ENCODE results near the gene CAMK2D. TPM values are rescaled to one million over a fixed set of nuclear protein-coding genes. Genes with fewer than 3 reads are reported as not detected.

CAMK2D gene
- total RNA-seq, 1 experiment from 2014 or later, result 22.1 TPM

GRCh38 chr4:113657586-113658233 lies 103.8 kb downstream of the CAMK2D start:
- BruUV-seq (replicated peaks), result no TSS peak
- TF ChIP-seq, protein P1, sequence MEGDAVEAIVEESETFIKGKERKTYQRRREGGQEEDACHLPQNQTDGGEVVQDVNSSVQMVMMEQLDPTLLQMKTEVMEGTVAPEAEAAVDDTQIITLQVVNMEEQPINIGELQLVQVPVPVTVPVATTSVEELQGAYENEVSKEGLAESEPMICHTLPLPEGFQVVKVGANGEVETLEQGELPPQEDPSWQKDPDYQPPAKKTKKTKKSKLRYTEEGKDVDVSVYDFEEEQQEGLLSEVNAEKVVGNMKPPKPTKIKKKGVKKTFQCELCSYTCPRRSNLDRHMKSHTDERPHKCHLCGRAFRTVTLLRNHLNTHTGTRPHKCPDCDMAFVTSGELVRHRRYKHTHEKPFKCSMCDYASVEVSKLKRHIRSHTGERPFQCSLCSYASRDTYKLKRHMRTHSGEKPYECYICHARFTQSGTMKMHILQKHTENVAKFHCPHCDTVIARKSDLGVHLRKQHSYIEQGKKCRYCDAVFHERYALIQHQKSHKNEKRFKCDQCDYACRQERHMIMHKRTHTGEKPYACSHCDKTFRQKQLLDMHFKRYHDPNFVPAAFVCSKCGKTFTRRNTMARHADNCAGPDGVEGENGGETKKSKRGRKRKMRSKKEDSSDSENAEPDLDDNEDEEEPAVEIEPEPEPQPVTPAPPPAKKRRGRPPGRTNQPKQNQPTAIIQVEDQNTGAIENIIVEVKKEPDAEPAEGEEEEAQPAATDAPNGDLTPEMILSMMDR (IDR thresholded peaks at IDR 0.05; ENCODE audit: unreplicated experiment), result no peak
- Mint-ChIP-seq H3K4me3 (ENCODE audit: low read depth, unreplicated experiment) (no peak overlapping the region), H3K4me1 (ENCODE audit: low read depth, unreplicated experiment) (peaks cover 38% of the 10 kb centered on the region), H3K27me3 (ENCODE audit: unreplicated experiment) (no peaks in the 10 kb centered on the region), H3K27ac (ENCODE audit: unreplicated experiment) (no peak overlapping the region), H3K36me3 (ENCODE audit: insufficient read depth, unreplicated experiment) (no peaks in the 10 kb centered on the region), H3K9me3 (ENCODE audit: low read depth, unreplicated experiment) (no peaks in the 10 kb centered on the region)
- CTCF ChIA-PET, result no interaction called here
- intact Hi-C loops (cut with micrococcal nuclease; ENCODE audit: unreplicated experiment), result no loop called here
- no peak for DNase-seq

GRCh38 chr4:113653871-113654270 lies 107.7 kb downstream of the CAMK2D start:
- no TSS peak for BruUV-seq (replicated peaks)
- peaks cover 38% of the 10 kb centered on the region for H3K4me1 Mint-ChIP-seq (ENCODE audit: low read depth, unreplicated experiment)
- TF ChIP-seq, protein P1 (IDR thresholded peaks at IDR 0.05; ENCODE audit: unreplicated experiment), result no peak

GRCh38 chr4:113646442-113646822 lies 115.1 kb downstream of the CAMK2D start:
- H3K27ac Mint-ChIP-seq (ENCODE audit: unreplicated experiment), result no peak overlapping the region
- H3K36me3 Mint-ChIP-seq (ENCODE audit: insufficient read depth, unreplicated experiment), result no peaks in the 10 kb centered on the region
- TF ChIP-seq, protein P1 (IDR thresholded peaks at IDR 0.05; ENCODE audit: unreplicated experiment), result no peak
- H3K4me1 Mint-ChIP-seq (ENCODE audit: low read depth, unreplicated experiment), result peaks cover 25% of the 10 kb centered on the region
- BruUV-seq (replicated peaks), result no TSS peak
- CTCF ChIA-PET, result interaction anchor here (0.7 kb wide), 1 partner anchor 9 kb away, joined by 3 read pairs; no protein-coding TSS in a partner anchor
- no peaks in the 10 kb centered on the region for H3K27me3 Mint-ChIP-seq (ENCODE audit: unreplicated experiment)
- no peak overlapping the region for H3K4me3 Mint-ChIP-seq (ENCODE audit: low read depth, unreplicated experiment)
- DNase-seq, result no peak
- intact Hi-C loops (cut with micrococcal nuclease; ENCODE audit: unreplicated experiment), result no loop called here
- no peaks in the 10 kb centered on the region for H3K9me3 Mint-ChIP-seq (ENCODE audit: low read depth, unreplicated experiment)

More at GRCh38 chr4:113653871-113654270, 107.7 kb downstream of the CAMK2D start:
- no peaks in the 10 kb centered on the region for H3K36me3 Mint-ChIP-seq (ENCODE audit: insufficient read depth, unreplicated experiment)
- intact Hi-C loops (cut with micrococcal nuclease; ENCODE audit: unreplicated experiment), result no loop called here
- H3K4me3 Mint-ChIP-seq (ENCODE audit: low read depth, unreplicated experiment), result no peak overlapping the region
- no peak for DNase-seq
- no peaks in the 10 kb centered on the region for H3K27me3 Mint-ChIP-seq (ENCODE audit: unreplicated experiment)
- no peak overlapping the region for H3K27ac Mint-ChIP-seq (ENCODE audit: unreplicated experiment)
- CTCF ChIA-PET, result no interaction called here
- H3K9me3 Mint-ChIP-seq (ENCODE audit: low read depth, unreplicated experiment), result no peaks in the 10 kb centered on the region

DNA sequence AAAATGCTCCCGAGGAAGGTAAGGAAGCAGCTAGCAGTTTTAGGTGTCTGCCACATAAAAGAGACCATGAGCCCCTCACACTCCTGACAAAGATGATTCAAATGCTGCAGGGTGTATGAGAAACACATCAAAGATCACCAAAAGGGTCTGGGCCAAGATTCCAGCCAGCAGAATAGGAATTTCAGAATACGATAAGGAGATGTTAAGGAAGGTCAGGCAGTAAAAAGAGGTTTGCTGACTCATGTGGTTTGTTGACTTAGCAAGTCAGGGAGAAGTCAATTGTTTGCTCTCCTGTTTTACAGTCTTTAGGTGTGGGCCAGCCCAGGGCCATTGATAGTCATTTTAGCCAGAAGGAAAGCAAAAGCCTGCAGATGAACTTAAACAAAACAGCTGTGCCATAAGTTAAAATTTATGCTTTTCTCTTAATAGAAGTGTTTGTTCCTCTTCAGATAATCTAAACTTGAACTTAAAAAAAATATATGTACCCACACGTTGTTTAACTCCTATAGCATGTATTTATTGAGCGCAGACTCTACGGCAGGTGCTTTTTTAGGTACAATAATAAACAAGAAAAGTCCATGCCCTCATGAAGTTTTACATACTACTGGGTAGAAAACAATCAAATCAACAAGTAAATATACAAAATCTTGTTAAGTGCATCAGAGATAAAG lies 115.6 kb downstream of the CAMK2D start:
- intact Hi-C loops (cut with micrococcal nuclease; ENCODE audit: unreplicated experiment), result no loop called here
- TF ChIP-seq, protein P1 (IDR thresholded peaks at IDR 0.05; ENCODE audit: unreplicated experiment), result no peak
- Mint-ChIP-seq H3K36me3 (ENCODE audit: insufficient read depth, unreplicated experiment) (no peaks in the 10 kb centered on the region), H3K4me3 (ENCODE audit: low read depth, unreplicated experiment) (peak overlapping the region; percentile 17), H3K27me3 (ENCODE audit: unreplicated experiment) (no peaks in the 10 kb centered on the region), H3K9me3 (ENCODE audit: low read depth, unreplicated experiment) (no peaks in the 10 kb centered on the region), H3K27ac (ENCODE audit: unreplicated experiment) (peak overlapping the region; percentile 73), H3K4me1 (ENCODE audit: low read depth, unreplicated experiment) (peaks cover 26% of the 10 kb centered on the region)
- no TSS peak for BruUV-seq (replicated peaks)
- peak; percentile 32 for DNase-seq
- CTCF ChIA-PET, result no interaction called here

All from Calu3 (cell line).